Measurements from ENCODE around the gene ARID3A.

DNA sequence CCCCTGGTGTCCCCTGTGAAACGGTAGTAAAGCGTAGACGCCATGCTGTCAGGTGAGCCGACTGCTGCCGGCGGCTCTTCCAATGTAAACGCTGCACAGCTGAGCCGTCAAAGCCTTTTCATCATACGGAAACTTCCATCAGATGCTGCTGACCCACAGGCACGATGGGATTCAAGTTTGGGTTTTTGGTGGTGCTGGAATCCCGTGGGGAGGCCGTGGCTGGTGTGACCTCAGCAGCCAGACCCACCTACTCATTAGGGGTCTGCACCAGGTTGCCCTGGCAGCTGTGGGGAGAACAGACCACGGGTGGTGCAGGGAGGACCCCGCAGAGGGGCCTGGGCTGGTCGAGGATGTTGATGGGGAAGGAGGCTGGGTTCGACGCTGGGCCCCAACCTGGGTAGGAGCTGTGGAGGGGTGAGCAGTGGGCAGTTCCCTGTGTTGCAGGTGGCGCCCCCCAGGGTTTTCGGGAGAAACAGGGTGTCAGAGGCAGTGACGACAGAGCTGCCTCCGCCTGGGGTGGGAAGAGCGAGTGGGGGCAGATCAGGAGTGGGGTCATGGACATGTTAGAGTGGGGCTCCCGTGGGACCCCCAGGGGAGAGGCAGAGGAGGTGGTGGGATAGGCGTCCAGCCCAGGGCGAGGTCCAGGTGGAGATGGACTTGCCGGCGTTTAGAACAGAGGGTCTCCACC is 81.0 kb downstream of the ARID3A start:
- TF ChIP-seq CTCF (IDR thresholded peaks at IDR 0.05) (no peak), POLR2A (IDR thresholded peaks at IDR 0.05) (no peak)
